GM18517 (cell line): ENCODE results near the gene GALK1.

Source experiments
- ATAC-seq: cut with Tn5 transposase; IDR thresholded peaks from one replicate; pipeline ENCODE4 v1.9.1; 2021; ENCODE audit warnings: mild to moderate bottlenecking, moderate library complexity; ENCODE audit not compliant: unreplicated experiment

The GALK1 gene

GRCh38 chr17:75751676-75752404 is 13.2 kb downstream of the GALK1 start:
- no peak for ATAC-seq

- no peak for ATAC-seq
Observed at GRCh38 chr17:75750661-75751423, 14.2 kb downstream of the GALK1 start.

GRCh38 chr17:75749545-75750389 is 15.2 kb downstream of the GALK1 start:
- ATAC-seq = no peak

GRCh38 chr17:75748706-75749105 is 16.3 kb downstream of the GALK1 start:
- ATAC-seq = no peak

GRCh38 chr17:75743625-75744206 is 21.3 kb downstream of the GALK1 start:
- no peak for ATAC-seq

GRCh38 chr17:75742337-75742736 is 22.7 kb downstream of the GALK1 start:
- ATAC-seq = no peak

GRCh38 chr17:75740631-75741077 is 24.3 kb downstream of the GALK1 start:
- no peak for ATAC-seq

- no peak for ATAC-seq
Observed at GRCh38 chr17:75740215-75740614, 24.8 kb downstream of the GALK1 start.

- no peak for ATAC-seq
Observed at GRCh38 chr17:75739801-75740200, 25.2 kb downstream of the GALK1 start.

- ATAC-seq = no peak
Observed at GRCh38 chr17:75739174-75739573, 25.8 kb downstream of the GALK1 start.

- no peak for ATAC-seq
Observed at GRCh38 chr17:75738218-75738802, 26.7 kb downstream of the GALK1 start.

- no peak for ATAC-seq
Observed at GRCh38 chr17:75737133-75737962, 27.6 kb downstream of the GALK1 start.

GRCh38 chr17:75736173-75736835 is 28.7 kb downstream of the GALK1 start:
- ATAC-seq = no peak

GRCh38 chr17:75734674-75735294 is 30.2 kb downstream of the GALK1 start:
- ATAC-seq = no peak

GRCh38 chr17:75733471-75733870 is 31.5 kb downstream of the GALK1 start:
- ATAC-seq = no peak

- no peak for ATAC-seq
Observed at GRCh38 chr17:75731716-75732498, 33.1 kb downstream of the GALK1 start.

GRCh38 chr17:75731086-75731715 is 33.8 kb downstream of the GALK1 start:
- ATAC-seq = no peak

GRCh38 chr17:75730065-75730464 is 34.9 kb downstream of the GALK1 start:
- ATAC-seq = no peak
